Activated CD4-positive, alpha-beta T cell treated with anti-CD3 and anti-CD28 coated beads, Interleukin-2, amount 50 U/mL, for 16 hours (primary cell): Measurements from ENCODE around the gene GSX1.
A peak's percentile ranks its signal among the peaks of the same experiment; 100 is the strongest.
"Not testable (repeated sequence)": the region's sequence is repeated elsewhere in the genome, so short reads cannot be mapped to it uniquely, and the experiment has no call there.

Experiments
- DNase-seq: peaks from one replicate; pipeline ENCODE4 v3.0.0-alpha.2; 2020

GSX1 gene

GRCh38 chr13:27794921-27795717 is 2.8 kb downstream of the GSX1 start:
- DNase-seq, result no peak

DNA sequence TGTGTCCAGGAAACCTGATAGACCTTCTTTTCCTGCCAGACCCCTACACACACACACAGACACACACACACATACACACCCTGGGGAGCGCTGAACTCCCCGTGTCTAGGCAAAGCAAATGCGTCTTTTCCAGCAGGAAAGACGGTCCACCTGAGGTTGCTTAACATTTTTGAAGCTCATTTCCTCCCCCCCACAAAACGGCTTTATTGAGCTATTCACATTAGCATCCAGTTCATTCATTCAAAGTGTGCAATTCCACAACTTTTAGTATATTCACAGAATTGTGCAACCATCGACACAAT is 3.4 kb downstream of the GSX1 start:
- no peak for DNase-seq

- no peak for DNase-seq
Observed at GRCh38 chr13:27796544-27797227, 4.4 kb downstream of the GSX1 start.

GRCh38 chr13:27797228-27797624 is 4.9 kb downstream of the GSX1 start:
- DNase-seq, result no peak

DNA sequence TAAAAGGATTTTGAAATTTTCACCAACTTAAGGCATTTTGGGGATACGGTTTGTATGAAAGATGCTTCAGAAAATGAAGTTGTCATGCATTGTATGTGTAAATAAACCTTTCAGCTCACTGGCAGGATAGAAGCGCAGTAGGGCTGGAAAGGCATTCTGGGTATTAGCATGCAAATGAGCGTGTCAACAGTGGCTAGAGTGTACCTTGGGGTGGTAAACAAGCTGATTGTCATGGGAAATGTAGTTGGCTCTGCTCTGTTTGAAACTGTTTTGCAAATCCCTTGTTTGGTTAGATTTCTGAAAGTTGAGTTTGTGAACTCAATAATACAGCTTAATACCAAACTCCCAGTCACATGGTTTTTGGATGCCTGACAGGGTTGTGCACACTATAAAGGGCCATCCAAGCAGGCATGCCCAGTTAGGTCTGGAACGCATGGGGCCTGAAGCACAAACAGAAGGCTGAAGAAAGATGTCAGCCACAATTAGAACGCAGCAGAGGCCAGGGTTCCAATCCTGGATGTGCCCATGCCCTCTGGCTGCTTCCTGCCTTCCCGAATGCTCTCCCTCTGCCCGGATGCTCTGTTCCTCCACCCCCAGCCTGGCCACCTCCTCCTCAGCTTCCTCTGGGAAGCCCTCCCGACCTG is 14.6 kb downstream of the GSX1 start:
- DNase-seq, result no peak

DNA sequence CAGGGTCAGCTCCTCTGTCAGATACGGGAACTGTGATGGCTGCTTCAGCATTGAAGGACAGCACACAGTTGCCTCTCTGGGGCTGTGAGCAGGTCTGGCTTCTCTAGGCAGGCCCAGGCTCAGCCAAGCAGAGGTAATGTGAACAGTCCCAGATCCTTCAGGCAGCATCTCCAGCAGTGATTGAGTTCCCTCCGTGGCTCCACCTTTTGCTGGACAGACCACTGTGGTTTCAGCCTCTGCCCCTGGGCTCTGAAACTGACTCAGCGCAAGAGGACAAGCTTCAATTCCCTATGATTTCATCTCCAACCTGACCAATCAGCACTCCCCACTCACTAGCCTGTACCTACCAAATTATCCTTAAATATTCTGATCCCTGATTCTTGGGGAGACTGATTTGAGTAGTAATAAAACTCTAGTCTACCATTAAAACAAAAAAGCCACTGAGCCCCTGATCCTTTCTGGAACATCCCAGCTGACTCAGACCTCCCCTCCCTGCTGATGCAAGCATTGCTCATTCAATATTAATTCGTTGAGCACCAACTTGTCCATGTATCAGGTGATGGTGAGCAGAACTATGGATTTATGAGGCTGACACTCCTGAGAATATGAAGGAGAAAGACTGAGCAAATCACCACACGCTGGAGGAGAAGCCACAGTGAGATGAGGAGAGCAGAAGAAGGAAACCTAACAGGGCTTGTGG is 16.7 kb downstream of the GSX1 start:
- no peak for DNase-seq

DNA sequence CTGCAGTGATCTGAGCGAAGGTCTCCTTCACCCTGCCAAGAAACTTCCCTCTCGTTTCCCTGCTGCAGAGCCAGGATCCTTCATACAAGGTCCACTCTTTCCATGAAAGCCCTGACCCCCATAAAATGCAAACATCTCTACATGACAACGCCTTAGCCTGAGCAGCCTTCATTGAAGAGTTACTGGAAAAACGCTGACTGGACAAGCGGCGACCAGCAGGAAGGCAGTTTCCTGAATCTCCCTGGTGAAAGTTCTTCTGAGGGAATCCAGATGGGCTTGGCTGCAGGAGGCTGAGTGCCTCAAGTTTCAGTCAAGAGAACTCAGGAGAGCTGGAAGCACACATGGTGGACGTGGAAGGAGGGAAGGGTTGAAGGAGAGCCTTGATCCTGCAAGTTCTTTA is 17.7 kb downstream of the GSX1 start:
- DNase-seq, result no peak

- no peak for DNase-seq
Observed at GRCh38 chr13:27810461-27810860, 18.2 kb downstream of the GSX1 start.

DNA sequence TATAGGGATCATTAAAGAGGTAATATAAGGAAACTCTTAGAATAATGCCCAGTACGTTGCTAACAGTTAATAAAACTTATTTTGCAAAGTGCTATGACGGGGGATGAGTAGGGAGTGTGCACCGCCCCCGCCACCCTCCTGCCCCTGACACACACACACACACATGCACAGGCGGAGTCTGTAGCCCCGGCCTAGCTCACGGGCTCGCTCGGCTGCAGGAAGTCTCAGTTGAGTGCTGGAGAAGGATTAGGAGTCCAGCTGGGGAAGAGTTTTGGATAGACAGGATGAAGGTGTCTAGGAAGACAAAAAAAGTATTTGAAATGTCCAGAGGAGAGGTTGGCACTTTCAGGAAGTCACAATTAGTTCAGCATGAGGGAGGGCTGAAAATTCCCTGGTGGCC is 21.5 kb downstream of the GSX1 start:
- no peak for DNase-seq

GRCh38 chr13:27817832-27818231 is 25.5 kb downstream of the GSX1 start:
- not testable (repeated sequence) for DNase-seq

DNA sequence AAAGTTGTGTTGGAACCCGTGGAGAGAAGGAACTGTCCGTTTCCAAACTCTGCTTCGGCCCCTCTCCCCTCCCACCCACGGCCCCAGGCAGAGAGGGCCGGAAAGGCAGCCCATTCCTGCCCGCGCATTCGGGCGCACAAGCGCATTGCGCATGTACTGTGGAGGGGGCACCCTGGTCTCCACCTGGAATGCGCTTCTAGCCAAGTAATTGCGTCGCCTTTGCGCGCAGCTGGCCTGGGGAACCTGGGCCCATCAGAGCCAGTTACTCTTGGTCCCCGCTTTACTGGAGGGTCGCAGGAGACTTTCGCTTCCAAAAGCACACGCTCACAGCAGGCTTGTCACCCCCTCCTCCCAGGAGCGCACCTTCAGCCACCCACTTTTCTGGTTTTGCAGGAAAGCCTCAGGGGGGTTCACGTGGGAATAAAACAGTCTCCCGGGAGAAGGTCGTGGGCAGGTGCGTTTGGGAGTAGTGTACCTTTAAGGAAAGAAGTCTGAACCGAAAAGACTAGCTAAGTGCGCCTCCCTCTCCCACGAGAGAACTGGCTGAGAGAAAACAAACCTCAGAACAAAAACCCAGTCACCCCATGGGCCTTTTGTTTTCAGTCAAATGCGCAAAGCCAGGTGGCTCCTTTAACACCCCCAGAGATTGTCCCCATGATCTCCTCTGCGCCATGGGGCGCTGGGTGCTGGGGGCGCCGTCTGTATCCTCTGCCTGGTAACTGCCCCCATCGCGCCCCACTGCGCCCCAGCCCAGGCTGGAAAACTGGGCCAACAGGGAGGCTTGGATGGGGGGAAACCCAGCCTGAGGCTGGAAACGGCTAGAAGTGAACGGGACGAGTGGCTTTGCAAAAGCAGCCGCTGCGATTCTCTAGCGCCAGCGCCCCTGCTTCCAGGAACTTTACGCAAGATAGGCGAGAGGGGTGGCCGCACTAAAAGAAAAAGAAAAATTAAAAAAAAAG is 28.5 kb downstream of the GSX1 start:
- DNase-seq, result no peak

DNA sequence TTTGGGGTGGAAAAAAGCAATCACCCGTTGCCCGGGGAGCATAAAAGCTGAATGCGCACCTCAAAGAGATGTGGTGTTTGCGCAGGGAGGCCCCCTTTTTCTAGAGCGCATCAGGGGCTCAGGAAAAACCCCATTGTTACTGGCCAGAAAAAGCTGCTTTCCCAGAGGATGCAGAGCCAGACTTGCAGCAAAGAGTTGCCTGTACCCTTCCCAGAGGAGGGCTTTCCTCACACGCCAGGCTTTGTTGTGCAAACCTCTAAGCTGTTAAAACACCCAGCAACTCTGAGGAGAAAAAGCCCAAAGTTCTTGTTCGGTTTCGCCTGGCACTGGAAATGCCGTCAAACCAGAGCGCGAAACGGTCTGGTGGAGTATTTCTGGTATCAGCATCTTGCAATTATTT is 29.3 kb downstream of the GSX1 start:
- DNase-seq, result no peak

DNA sequence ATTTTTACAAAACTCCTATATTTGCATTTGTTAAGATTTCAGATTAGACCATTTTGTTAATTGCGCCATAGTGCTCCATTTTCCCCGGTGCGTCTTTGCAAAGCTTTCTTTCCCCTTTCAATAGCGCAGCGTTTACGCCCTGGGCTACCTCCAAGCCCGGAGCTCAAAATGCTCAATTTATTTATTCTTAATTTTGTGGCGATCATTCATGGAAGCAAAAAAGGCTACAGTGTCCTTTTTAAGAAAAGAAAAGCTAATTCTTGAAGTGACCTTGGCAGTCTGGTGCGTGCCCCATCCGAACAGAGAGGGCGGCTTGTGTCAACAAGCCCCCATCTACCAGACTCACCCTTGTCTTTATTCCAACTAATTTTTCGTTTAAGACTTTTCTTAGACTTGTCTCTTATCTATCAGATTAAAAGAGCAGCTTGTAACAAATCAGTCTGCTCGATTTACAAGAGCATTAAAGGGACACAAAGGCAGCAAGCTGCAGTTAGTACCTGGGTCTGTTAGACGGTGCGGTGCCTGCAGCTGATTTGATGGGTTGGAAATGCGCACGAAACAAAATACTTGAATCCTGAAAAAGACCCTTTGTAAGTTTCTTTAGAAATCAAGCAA is 30.1 kb downstream of the GSX1 start:
- DNase-seq, result no peak

GRCh38 chr13:27822873-27823311 is 30.6 kb downstream of the GSX1 start:
- no peak for DNase-seq

DNA sequence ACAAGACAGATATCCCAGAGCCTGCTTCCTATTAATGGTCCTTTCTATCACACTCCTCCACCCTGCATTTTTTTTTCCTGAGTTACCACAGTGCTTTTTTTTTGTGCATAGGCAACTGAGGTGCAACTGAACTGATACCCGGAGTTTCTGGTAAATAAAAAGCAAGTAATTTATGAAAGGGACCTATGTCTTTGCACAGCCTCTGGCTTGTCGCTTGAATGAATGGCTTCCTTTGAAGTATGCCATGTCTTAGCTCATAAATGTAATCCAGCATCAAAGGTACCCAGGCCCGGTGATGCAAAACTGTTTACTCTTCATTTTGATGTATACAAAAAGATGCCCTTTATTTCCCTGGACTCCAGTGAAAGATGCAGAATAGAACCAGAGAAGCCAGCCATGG is 31.8 kb downstream of the GSX1 start:
- no peak for DNase-seq

DNA sequence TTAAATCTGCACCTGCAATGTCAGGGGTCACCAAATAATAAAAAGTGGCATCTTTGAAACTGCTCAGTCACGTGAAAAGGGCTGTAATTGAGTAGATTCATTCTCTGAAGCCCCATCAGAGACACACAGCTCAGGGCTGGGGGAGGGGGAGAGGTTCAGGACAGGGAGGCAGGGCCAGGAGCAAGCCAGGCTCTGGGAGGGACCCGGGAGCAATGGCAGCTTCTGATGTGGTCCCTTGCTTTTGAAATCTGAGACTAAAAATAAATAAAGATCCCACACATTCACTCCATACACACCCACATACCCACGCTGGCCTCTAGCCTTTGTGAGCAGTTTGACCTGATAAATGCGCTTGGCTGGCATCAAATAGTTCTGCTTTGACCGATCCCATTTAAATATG is 32.8 kb downstream of the GSX1 start:
- no peak for DNase-seq

- DNase-seq, result peak; percentile 67
Observed at GRCh38 chr13:27826379-27827353, 34.4 kb downstream of the GSX1 start.

DNA sequence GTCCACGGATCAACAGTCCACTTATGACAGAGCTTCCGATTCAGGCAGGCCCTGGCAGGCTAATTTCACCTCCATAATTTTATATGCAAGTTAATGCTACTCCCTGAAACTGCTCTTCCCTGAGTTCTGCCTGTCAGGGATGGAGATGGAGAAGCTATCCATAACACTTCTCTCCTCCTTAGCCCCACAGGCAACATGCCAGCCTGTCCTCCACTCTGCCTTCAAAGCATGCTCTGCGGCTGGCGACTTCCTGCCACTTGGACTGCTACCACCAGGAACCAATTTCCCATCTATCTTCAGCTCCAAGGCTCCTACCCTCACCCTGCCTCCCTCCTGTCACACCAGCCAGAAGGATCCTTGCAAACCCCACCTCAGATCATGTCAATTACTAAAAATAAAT is 35.4 kb downstream of the GSX1 start:
- DNase-seq, result no peak

DNA sequence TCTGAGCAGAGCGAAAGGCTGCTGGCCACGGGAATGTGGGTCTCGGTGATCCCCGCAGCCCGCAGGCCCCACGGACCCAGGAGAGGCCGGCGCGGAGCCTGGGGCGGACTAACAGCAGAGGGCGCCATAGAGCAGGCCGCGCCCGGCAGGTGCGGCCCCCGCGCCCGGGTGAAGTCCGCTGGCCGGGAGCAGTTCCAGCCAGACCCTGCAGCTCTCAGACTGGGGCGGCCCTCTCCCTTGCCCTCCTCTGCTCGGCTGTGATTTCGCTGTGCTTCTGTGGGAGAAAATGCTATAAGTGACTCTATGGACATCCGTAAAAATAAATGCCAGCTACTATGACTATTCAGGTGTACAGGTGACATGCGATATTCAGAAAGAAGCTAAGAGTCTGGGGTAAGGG is 37.7 kb downstream of the GSX1 start:
- DNase-seq, result peak; percentile 39

DNA sequence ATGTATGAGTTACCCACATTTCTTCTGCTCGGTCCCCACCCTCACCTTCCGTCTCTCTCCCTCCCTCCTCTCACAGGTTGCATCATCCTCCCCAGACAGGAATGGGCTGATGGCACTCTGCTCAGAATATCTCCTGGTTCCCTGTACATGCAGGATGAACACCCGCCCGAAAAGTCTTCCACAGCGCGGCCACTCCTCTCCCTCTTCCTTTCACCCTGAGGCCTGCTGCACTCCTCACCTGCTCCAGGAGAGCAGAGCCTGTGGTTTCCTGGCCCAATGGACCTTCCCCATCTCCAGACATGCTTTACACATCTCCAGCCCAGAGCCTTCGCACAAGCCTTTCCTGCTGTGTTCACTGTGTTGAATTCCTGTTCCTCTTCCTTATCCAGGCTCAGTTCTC is 40.9 kb downstream of the GSX1 start:
- no peak for DNase-seq

- no peak for DNase-seq
Observed at GRCh38 chr13:27834095-27834494, 41.8 kb downstream of the GSX1 start.
